Measurements from ENCODE around the gene GRPR.
"Not testable (repeated sequence)": the region's sequence is repeated elsewhere in the genome, so short reads cannot be mapped to it uniquely, and the experiment has no call there.

Gene GRPR

GRCh38 chrX:16138108-16138427 is 14.7 kb downstream of the GRPR start:
- DNase-seq, result no peak

- DNase-seq, result no peak
Measured at GRCh38 chrX:16140448-16140847, 17.1 kb downstream of the GRPR start.

DNA sequence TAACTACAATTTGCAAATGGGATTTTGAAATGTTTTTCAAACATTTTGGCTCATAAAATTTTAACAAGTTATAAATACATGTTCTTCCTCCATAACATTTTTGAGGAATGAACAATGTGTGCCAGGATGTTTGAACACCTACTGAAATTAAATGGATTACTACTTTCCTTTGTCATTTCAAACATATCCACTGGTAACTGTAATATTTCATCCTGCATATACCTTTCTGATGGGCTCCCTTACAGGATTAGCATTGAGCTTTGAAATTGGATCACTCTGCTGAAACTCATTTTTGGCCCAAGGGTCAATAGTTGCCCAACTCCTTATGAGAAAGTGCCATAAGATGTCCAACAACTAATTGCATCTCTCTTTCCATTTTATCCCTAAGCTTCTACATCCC is 17.6 kb downstream of the GRPR start:
- DNase-seq, result no peak

DNA sequence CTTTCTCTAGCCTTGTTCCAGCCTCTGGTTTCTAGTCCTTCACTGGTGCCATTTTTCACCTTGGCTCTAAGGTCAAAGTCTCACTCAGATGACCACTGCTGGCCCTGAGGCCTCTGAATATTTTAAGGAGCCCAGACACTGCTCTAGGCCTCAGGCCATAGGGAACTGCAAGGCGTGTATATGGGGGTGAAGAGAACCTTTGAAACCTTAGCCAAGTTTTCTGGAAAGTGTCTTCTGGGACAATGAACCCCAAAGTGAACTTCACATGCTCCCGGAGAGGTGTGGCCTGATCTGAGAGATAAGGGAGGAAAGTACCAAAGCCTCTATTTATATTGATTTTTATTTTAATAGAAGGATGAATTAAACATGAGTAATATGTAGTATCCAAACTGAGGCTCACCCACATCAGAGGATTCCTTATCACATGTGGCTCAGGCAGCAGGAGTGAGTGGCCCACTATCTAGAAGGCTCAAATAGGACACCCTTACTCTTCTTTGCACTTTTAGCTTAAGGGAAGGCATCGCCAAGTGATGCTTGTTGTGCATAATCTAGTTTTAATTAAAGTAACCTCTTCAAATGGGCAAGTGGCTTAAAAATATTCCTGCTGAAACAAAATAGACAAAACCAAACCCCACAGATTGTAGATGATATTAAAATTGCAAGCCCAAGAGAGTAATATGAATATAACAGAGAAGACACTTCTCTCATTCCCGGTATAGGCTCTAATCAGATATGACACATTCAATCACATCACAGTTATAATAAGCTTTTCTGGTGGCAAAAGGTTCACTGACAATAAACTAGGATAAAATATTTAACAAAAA is 18.3 kb downstream of the GRPR start:
- no peak for DNase-seq

GRCh38 chrX:16142246-16142558 is 18.8 kb downstream of the GRPR start:
- no peak for DNase-seq

- DNase-seq, result no peak
Measured at GRCh38 chrX:16143968-16144367, 20.6 kb downstream of the GRPR start.

GRCh38 chrX:16144420-16144819 is 21.1 kb downstream of the GRPR start:
- no peak for DNase-seq

DNA sequence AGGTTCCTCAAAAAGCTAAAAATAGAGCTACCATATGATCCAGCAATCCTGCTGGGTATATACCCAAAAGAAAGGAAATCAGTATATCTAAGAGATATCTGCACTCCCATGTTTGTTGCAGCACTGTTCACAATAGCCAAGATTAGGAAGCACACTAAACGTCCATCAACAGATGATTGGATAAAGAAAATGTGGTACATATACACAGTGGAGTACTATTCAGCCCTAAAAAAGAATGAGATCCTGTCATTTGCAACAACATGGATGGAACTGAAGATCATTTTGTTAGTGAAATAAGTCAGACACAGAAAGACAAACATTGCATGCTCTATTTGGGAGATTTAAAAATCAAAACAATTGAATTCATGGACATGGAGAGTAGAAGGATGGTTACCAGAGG is 21.7 kb downstream of the GRPR start:
- not testable (repeated sequence) for DNase-seq

- no peak for DNase-seq
Measured at GRCh38 chrX:16145656-16146055, 22.3 kb downstream of the GRPR start.

DNA sequence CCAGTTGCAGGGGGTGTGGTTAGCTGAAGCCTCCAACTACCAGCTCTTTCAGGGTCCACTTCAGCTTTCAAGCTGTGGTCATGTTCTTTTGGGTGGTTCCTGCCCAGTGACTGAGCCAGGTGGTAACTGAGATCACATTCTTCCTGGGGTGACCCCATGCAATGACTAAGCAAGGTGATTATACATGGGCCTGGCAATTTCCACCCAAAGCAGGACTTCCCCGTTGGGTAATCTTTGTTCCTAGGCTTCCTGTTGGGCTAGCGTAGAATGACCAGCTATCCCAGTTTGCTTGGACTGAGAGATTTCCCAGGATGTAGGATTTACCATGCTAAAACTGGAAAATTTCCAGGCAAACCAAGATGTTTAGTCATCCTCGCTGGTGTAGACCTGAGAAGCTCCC is 25.5 kb downstream of the GRPR start:
- DNase-seq, result no peak

- DNase-seq, result no peak
Measured at GRCh38 chrX:16155581-16156096, 32.3 kb downstream of the GRPR start.

GRCh38 chrX:16156692-16157331 is 33.4 kb downstream of the GRPR start:
- no peak for DNase-seq

DNA sequence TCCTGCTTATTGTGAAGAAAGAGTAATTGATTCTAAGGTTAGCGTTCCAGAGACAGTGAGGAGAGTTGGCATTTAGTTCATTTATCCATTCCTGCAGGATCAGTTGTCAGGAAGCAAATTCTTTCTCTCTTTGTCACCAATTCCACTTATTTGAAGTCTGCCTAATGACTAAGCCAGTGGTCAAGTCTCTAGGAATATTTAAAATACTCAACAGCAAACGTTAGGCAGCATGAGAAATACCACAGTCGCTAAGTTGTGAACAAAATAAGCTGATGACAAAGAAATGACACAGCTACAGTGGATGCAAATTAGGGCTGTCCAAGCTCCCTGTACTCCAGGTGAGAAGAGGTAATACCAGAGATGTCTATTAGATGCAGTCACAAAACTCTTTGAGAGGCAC is 37.4 kb downstream of the GRPR start:
- DNase-seq, result no peak

GRCh38 chrX:16161173-16161572 is 37.8 kb downstream of the GRPR start:
- not testable (repeated sequence) for DNase-seq

DNA sequence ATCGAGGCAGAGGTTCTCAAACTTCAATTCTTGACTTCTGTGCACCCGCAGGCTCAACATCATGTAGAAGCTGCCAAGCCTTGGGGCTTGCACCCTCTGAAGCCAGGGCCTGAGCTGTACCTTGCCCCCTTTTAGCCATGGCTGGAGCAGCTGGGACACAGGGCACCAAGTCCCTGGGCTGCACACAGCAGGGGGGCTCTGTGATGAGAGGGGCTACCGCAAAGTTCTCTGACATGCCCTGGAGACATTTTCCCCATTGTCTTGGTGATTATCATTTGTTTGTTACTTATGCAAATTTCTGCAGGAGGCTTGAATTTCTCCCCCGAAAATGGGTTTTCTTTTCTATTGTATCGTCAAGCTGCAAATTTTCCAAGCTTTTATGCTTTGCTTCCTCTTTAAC is 39.0 kb downstream of the GRPR start:
- DNase-seq, result no peak

- DNase-seq, result no peak
Measured at GRCh38 chrX:16164748-16165147, 41.4 kb downstream of the GRPR start.

DNA sequence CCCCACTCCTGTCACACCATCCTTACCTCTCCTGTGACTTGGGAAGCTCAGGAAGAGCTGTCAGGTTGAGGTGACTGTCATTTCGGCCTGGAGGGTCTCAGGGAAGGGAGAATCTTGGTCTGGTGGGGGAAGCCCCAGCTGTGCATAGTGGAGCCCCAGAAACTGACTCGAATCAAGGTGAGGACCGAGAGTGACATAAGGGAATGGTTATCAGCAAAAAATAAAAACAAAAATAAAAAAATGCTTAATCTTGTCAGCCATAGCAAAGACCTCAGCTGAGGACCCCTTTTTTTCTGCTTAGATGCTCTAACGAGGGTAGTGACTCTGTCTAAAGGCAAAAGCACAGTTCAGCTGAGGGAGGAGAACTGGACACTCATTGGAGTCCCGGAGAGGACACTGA is 43.8 kb downstream of the GRPR start, which contains the start of gene MAGEB17:
TSS of gene MAGEB17 (plus strand) at position 301 of the 400 bp plus-strand sequence. CDS start 2,902 bp downstream, outside the sequence.
- no peak for DNase-seq

DNA sequence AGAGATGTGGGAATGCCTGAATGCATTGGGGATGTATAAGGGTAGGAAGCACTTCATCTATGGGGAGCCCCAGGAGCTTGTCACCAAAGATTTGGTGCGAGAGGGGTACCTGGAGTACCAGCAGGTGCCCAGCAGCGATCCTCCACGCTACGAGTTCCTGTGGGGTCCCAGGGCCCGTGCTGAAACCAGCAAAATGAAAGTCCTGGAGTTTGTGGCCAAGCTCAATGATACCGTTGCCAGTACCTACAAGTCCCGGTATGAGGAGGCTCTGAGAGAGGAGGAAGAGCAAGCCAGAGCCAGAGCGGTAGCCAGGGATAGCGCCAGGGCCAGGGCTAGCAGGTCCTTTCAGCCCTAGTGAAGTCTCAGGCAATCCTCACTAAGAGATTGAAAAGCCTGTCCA is 47.7 kb downstream of the GRPR start:
- DNase-seq, result no peak

DNA sequence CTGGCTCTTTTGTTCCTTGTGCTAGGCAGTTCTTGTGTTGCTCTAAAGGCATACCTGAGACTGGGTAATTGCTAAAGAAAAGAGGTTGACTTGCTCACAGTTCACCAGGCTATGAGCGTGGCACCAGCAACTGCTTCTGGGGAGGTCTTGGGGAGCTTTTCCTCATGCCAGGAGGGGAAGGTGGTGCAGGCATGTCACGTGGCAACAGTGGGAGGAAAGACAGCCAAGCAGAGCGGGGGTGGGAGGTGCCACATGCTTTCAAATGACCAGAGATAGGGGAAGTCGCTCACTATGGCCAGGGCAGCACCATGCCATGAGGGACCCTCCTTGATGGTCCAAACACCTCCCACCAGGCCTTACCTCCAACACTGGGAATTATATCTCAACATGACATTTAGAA is 48.6 kb downstream of the GRPR start:
- DNase-seq, result no peak

DNA sequence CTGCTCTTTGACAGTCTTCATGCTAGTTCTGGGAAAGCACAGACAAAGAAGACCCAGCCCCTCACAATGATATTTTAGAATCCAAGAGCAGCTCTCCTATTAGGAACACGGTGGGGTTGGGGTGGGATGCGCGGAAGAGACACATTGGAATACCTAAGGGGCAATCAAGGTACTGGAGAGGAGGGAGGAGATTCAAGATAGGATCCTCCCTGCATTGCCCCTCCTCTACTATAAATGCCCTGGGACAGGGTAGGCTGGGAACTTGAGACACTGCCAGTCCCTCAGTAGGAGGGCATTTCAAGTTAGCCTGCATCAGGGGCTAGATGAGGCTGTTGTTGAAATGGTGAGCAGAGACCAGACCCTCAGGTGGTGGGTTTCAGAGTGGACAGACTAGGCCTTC is 49.0 kb downstream of the GRPR start:
- no peak for DNase-seq

- DNase-seq, result no peak
Measured at GRCh38 chrX:16175329-16176061, 52.1 kb downstream of the GRPR start.

GRCh38 chrX:16177260-16177659 is 53.9 kb downstream of the GRPR start:
- no peak for DNase-seq

- not testable (repeated sequence) for DNase-seq
Measured at GRCh38 chrX:16183843-16184242, 60.5 kb downstream of the GRPR start.

- no peak for DNase-seq
Measured at GRCh38 chrX:16185725-16186136, 62.4 kb downstream of the GRPR start.

Data from stimulated activated CD4-positive, alpha-beta T cell treated with anti-CD3 and anti-CD28 coated beads, Interleukin-15, amount 100 ng/mL, for 24 hours (primary cell).